Measurements from ENCODE around the gene SKIDA1.

The SKIDA1 gene

DNA sequence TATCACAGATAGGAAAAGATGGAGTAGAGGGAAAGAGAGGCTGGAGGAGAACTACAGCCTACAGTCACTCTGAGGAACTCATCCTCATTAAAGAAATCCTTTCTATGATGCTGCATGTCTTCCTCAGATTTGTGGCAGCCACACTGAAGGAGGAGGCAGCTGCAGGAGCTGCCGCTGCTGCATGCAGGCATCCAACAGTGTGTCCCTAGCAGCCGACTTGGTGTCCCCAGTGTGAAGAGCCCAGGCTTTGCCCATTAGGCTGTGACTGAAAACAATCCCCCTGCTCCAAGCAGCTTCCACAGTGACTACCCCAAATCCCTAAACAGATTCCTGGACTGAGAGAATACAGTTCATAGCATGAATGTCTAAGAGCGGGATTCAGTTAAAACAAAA lies 23.1 kb downstream of the SKIDA1 start:
- FAIRE-seq (no peak), DNase-seq (ENCODE audit: insufficient read length, low spot score) (no peak)

DNA sequence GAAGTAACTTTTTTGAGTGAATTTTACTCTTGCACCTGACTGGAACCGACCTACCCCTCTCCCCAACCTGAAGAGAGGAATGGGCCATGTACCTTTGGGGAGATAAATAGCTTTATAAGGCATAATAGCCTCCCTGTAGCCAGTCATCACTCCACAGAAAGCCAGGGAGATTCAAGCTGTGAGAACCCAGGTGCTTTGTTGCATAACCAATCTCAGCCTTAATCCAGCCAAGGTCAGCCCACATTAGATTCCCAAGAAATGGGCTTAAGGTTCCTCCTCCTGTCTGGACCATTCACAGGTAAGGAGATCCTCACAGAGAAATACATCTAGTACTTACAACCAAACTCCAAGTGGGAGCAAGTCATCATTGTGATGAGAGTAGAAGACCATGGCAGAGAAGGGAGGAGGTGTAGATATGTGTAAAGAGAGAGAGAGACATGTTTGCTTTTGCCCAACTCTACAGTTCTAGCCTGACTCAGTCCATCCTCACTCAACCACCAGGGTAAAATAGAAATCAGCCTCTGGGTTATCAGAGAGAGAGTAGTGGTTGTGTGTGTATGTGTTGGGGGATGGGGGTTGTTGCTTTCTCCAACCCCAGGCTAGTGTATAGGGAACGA lies 23.6 kb downstream of the SKIDA1 start:
- FAIRE-seq (no peak), DNase-seq (ENCODE audit: insufficient read length, low spot score) (no peak)

DNA sequence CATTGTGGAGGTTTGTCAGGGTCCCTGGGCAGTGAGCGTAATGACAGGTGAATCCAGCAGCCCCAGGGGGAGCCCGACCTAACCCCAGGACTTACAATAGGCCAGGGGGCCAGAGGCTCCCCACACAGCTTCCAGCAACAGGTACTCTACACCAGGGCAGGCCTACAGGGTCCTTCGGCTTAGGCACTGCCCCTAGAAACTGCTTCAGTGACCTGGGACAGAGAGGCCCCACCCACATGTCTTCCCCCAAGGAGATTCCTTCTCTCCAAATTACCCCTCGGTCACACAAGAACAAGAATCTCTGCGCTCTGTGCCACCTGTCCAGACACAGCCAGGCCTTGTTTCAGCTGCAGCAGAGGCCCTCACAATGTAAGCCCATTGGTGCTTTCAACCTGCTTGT lies 24.4 kb downstream of the SKIDA1 start:
- no peak for DNase-seq (ENCODE audit: insufficient read length, low spot score)
- FAIRE-seq: no peak

DNA sequence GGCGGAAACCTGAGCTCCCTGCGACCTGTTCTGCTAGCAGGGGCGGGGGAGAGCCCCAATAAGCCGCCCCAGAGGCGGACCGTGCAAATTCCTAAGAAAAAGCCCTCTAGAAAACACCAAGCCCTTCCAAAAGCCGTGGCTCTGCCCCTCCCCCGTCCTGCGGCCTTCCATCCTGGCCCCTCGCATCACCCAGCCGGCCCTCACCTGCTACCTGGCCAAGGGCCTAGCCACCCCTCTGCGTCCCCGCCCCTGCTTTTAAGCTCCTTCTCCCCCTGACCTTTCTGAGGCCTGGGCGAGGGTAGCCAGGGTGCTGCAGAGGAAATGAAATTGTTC lies 24.9 kb downstream of the SKIDA1 start:
- FAIRE-seq (no peak), DNase-seq (ENCODE audit: insufficient read length, low spot score) (no peak)

DNA sequence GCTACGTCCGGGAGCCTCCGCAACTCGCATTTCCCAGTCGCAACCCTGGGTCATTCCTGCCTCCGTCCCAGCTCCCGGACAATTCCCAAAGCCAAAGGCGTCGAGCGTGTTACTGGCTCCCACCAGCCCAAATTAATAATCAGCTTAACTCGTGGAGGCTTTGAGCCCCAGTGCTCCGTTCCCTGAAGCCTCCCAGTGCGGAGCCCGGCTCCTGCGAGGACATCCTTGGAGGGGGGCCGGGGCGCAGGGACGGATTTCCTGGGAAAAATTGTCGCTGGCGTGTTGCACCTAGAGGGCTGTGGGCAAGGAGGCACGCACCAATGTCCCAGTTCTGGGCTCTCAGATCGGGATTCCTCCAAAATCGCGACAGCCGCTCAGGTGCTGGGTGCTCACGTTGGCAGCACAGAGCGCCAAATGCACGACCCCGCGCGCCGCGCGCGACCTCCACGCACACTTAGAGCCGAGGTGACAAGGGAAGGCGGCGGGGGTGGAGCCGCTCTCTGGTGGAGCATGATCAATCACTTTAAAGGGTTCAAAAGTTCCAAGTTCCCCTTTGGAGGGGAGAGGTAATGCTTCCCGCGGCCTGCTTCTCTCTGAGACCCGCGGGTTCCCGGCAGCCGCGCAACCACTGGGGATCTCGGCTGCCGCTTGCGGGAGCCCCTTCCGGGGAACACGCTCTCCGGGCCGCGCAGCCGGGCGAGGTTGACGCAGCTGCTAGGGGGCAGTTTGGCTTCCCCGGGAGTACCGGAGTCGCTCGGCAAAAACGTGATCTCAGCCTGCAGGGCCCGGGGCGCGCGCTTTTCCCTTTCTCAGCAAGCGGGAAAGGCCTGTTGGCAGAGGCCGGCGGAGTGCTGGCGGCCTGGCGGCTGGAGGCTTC lies 25.5 kb downstream of the SKIDA1 start:
- FAIRE-seq (no peak), DNase-seq (ENCODE audit: insufficient read length, low spot score) (no peak)

GRCh38 chr10:21498986-21499385 lies 26.5 kb downstream of the SKIDA1 start:
- FAIRE-seq (no peak), DNase-seq (ENCODE audit: insufficient read length, low spot score) (no peak)

GRCh38 chr10:21498377-21498776 lies 27.1 kb downstream of the SKIDA1 start:
- DNase-seq (ENCODE audit: insufficient read length, low spot score) (no peak), FAIRE-seq (no peak)

DNA sequence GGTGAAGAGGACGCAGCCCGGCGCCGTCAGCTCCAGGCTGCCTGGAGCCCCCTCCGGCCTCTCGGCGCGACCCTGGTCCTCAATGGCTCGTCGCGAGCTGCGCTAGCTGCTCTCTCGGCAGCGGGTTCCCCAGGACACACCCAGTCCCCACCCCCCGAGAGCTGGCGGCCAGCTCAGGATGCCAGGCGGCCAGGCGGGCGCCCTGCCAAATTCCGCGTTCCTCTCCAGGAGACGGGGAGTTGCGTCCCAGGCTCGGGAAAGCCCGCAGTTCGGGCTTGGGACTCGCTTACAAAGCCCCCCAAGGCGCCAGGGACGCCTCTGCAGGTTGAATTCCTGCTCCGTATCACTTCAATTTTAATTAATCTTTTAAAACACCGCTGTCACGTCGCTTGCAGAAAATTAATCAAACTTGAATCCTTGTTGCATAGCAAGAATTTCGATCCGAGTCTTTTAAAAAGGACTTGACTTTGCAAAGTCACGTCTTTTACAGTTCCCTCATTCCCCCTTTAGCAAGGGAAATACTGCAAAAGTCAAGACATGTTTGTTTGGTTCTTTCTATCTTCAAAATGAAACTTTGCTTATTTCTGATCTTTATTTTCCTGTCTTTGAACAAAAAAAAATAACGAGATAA lies 28.2 kb downstream of the SKIDA1 start:
- no peak for DNase-seq (ENCODE audit: insufficient read length, low spot score)
- no peak for FAIRE-seq

- no peak for DNase-seq (ENCODE audit: insufficient read length, low spot score)
- peak; percentile 80 for FAIRE-seq
Observed at GRCh38 chr10:21496343-21497176, 28.9 kb downstream of the SKIDA1 start.

DNA sequence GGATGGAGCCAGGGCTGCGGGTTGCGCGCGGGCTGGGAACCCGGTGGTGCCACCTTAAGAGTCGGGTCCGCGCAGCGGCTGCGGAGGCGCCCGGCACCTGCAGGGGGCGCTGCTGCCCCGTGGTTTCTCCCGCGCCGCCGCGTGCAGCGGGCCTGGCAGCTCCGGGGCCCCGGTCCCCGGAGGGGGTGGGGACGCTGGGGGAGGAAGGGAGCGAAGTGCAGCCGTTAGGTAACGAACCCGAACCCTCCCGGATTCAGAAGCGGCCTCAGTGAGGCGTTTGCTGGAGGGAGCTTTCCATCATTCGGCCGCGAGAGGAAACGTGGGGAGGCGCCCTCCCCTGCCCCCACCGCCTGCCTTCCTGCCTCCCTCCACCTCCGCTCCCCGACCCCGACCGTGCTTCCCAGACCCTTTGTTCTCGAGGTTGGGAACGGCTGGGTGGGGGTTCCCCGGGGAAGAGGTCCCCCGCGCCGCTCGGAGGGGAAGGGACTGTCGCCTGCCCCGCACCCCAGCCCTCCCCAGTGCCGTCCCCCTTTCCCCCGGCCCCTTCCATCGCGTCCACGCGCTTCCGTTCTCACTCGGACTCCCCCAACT lies 29.6 kb downstream of the SKIDA1 start:
- peak; percentile 90 for DNase-seq (ENCODE audit: insufficient read length, low spot score)
- FAIRE-seq: peak; percentile 83

GRCh38 chr10:21495002-21495751 lies 30.3 kb downstream of the SKIDA1 start:
- FAIRE-seq: no peak
- no peak for DNase-seq (ENCODE audit: insufficient read length, low spot score)

DNA sequence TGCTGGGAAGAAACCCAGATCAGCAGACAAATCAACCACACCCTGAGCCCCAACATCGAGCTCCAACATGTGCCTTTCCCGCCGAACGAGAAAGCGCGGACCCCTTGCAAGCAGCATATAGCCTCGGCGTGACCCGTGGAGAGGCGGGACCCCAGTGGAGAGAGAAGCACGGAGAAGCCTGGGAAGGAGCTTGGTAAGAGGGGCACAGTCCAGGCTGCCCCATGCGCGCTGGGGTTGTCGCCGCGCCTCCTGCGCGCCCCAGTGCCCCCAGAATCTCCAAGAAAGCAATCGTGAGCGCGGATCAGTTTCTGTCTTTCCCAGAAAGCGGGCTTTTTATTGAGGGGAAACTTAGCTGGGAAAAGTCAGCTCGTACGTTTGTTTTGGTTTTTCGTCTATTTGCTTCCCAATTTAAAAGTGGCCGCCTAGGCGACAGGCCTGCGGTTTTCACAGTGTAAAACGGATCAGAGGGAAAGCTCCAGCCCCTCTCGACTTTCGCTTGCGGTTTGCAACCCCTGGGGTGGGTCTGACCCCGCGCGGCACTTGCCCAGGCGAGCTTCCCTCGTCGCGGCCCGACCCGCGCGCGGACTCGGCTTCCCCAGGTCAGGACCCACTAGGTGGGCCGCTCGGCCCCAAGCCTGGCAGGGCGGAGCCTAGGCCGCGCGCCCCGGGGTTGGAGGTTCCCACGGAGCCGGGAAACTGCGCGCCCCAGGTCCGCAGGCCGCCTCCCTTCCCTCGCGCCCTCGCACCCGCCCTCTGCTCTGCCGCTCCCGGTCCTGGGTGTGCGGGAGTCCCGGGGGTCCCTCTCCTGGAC lies 31.1 kb downstream of the SKIDA1 start:
- DNase-seq (ENCODE audit: insufficient read length, low spot score) (no peak), FAIRE-seq (peak; percentile 55)

DNA sequence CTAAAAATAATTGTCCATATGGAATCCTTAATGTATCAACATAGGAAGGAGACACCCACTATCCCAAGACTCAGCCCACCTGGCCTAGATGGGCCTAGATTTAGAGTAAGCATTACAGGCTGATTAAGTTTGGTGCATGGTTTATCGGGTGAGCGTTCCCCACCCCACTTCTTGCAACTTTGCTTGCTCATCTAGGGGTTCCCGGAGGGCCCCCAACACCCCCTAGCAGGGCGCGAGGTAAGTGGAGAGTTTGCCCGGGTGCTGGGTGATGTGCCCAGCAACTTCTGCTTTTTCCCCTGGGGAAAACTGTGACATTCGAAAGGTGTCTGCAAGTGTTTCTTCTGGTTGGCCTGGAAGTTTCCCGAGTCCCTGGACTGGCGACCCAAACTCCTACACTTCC lies 31.7 kb downstream of the SKIDA1 start:
- DNase-seq (ENCODE audit: insufficient read length, low spot score) (no peak), FAIRE-seq (no peak)

DNA sequence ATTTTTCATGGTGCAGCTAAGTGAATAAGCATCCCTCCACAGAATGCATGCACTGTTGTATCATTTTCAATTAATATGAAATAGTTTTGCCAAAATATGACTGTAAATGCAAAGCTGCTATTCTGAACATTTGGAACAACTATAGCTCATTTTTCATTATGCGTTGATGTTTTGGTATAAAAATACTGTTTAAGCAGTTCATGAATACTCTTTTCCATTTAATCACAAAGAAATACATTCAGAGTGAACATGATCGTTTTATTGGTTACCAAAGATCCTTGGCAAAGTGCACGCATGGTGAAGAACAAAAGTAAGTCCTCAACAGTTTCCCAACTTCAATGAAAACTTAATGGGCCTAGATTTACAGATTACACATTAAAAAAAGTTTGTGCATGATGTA lies 33.1 kb downstream of the SKIDA1 start:
- DNase-seq (ENCODE audit: insufficient read length, low spot score) (no peak), FAIRE-seq (no peak)

DNA sequence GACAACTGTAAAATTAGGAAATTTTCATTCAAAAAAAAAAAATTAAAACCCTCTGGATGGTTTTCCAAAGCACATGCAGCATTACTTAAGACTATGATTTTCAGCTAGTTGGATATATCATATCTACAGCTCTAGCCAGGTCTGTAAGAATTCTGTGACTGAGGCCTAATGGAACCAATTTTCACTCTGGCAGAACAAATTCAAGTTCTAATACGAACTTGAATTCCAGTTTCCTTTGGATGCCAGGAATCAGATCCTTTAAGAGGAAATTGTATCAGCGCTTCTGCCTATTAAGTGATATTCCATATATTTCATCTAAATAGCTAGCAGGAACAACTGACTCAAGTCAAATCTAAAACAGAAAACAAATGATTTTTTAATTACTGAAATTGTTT lies 34.8 kb downstream of the SKIDA1 start:
- DNase-seq (ENCODE audit: insufficient read length, low spot score): no peak
- FAIRE-seq: no peak

GRCh38 chr10:21490028-21490710 lies 35.3 kb downstream of the SKIDA1 start:
- FAIRE-seq: no peak
- DNase-seq (ENCODE audit: insufficient read length, low spot score): no peak

DNA sequence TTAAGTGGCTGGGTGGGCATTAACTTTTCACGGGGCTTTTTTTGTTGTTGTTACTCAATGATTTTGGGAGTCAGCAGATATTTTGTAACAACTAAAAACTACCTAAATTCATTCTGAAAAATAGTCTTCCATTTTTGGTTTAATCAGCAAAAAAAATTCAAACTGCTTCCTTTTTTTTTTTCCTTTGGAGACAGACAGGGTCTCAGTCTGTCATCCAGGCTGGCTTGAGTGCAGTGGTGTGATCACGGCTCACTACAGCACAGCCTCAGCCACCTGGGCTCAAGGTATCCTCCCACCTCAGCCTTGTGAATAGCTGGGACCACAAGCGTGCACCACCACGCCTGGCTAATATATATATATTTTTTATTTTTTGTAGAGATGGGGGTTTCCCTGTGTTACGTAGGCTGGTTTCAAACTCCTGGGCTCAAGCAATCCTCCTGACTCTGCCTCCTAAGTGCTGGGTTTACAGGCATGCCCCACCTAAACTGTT lies 36.5 kb downstream of the SKIDA1 start:
- FAIRE-seq (no peak), DNase-seq (ENCODE audit: insufficient read length, low spot score) (no peak)

- FAIRE-seq: no peak
- DNase-seq (ENCODE audit: insufficient read length, low spot score): no peak
Observed at GRCh38 chr10:21488246-21488956, 37.1 kb downstream of the SKIDA1 start.

Measured in GM19239 (cell line).